Right lobe of liver (tissue), 6 donors: ENCODE data around the gene LPCAT4. TPM values are rescaled to one million over a fixed set of nuclear protein-coding genes. Genes with fewer than 3 reads are reported as not detected.
"Not testable (repeated sequence)": the region's sequence is repeated elsewhere in the genome, so short reads cannot be mapped to it uniquely, and the experiment has no call there.

Experiments
- ATAC-seq, 4 donors: fragments of 200-7000 bp; cut with Tn5 transposase; one replicate each; pipeline ENCODE4 v1.9.1; 2020; ENCODE audit warnings: mild to moderate bottlenecking in 4 of 4, moderate library complexity in 4 of 4
- DNase-seq, 3 donors: peaks; one replicate each; pipeline ENCODE4 v3.0.0-alpha.2; 2020
- H3K27ac ChIP-seq, 3 donors: fragments of 200-600 bp; one replicate each; pipeline ENCODE4 v1.8.0; 2022
- H3K27me3 ChIP-seq, 2 donors: fragments of 200-600 bp; one replicate each; pipeline ENCODE4 v1.8.0; 2022
- H3K36me3 ChIP-seq, 4 donors: fragments of 200-600 bp; sonication (generic) in 1 of 4; one replicate each; pipeline versions ENCODE4 v1.5.1 to v1.8.0; 2017 to 2022; ENCODE audit warnings: control low read depth in 1 of 4
- H3K4me1 ChIP-seq, 4 donors: fragments of 200-600 bp; sonication (generic) in 1 of 4; one replicate each; pipeline versions ENCODE4 v1.5.1 to v1.8.0; 2017 to 2022; ENCODE audit warnings: control low read depth in 1 of 4
- H3K4me3 ChIP-seq, 3 donors: fragments of 200-600 bp; one replicate each; pipeline ENCODE4 v1.8.0; 2022
- H3K9me3 ChIP-seq, 4 donors: fragments of 200-600 bp; sonication (generic) in 1 of 4; one replicate each; pipeline versions ENCODE4 v1.5.1 to v1.8.0; 2017 to 2022; ENCODE audit warnings: control low read depth in 1 of 4
- CTCF ChIP-seq, 4 donors: fragments of 200-600 bp in 3 of 4; fragments of 450-650 bp in 1 of 4; IDR thresholded peaks; one replicate each; pipeline versions ENCODE4 v1.5.1 to v1.8.0; 2016 to 2022; ENCODE audit warnings: antibody characterized with exemption in 4 of 4, mild to moderate bottlenecking in 2 of 4
- POLR2A ChIP-seq: fragments of 450-650 bp; IDR thresholded peaks from one replicate; pipeline ENCODE4 v1.6.1; 2017; ENCODE audit warnings: antibody characterized with exemption, mild to moderate bottlenecking
- WGBS: methylation state at CpG from one replicate; pipeline ENCODE4 v1.1.6; 2018; ENCODE audit warnings: low coverage, low lambda C conversion rate; ENCODE audit not compliant: insufficient coverage; ENCODE audit errors: missing lambda C conversion rate; 5-methylcytosine and 5-hydroxymethylcytosine counted together
- intact Hi-C, 2 donors: fragments of 100-400 bp; cut with DNase I; formaldehyde crosslinking; loops; one replicate each; pipeline versions ENCODE4 v1.11.2 to v1.14.1; 2022
- total RNA-seq, 6 experiments: library from RNA; depleted of rRNA in 2 of 6; stranded (reverse); fragments of >200 nt in 2 of 6; fragmentation: NEBNext Ultra II Directional in 3 of 6; extraction: Animal tissue kit (Norgen Biotek cat#: 25700) in 3 of 6; gene quantifications; one replicate each; pipeline versions ENCODE4 v1.1.0 to v1.2.4, GENCODE V29; 2016 to 2023
- donor health status: DM: no; HTN: yes; CAD: no.
- donor health status: DM: no; HTN: no; CAD: no.
- donor health status: DM: no; HTN: no; CAD: no.
- donor health status: DM: no; HTN: yes; CAD: no.
- donor health status: DM: no; HTN: yes; CAD: no.

The LPCAT4 gene
- total RNA-seq, 6 experiments from 2014 or later: 3.2 to 6.7 (median 4.5) TPM

GRCh38 chr15:34380491-34380890 is 13.5 kb upstream of the LPCAT4 start:
- H3K27ac ChIP-seq, H3K4me3 ChIP-seq, H3K9me3 ChIP-seq, intact Hi-C loops, ATAC-seq, H3K27me3 ChIP-seq, H3K36me3 ChIP-seq, DNase-seq, H3K4me1 ChIP-seq: not testable (repeated sequence)
- WGBS: 83% methylated on average over 3 of the region's 4 CpGs

- DNase-seq: no peak
- Histone ChIP-seq H3K27me3 (no peaks in the 10 kb centered on the region), H3K27ac (no peak overlapping the region), H3K4me3 (no peak overlapping the region), H3K4me1 (no peaks in the 10 kb centered on the region), H3K9me3 (no peaks in the 10 kb centered on the region), H3K36me3 (no peaks in the 10 kb centered on the region)
- TF ChIP-seq POLR2A (no peak), CTCF (IDR thresholded peaks at IDR 0.05) (no peak)
- 93% methylated on average over 2 of the region's 2 CpGs for WGBS
- ATAC-seq: no peak
- intact Hi-C loops: no loop called here
Observed at GRCh38 chr15:34376856-34377255, 9.9 kb upstream of the LPCAT4 start.

- H3K4me1 ChIP-seq, H3K4me3 ChIP-seq, H3K27me3 ChIP-seq, H3K9me3 ChIP-seq, ATAC-seq, intact Hi-C loops, H3K36me3 ChIP-seq, H3K27ac ChIP-seq: not testable (repeated sequence)
- 100% methylated on average over 1 of the region's 2 CpGs for whole genome bisulfite sequencing
- peak in 1 of 3 donors; percentile 10 for DNase-seq
Observed at GRCh38 chr15:34375541-34375940, 8.5 kb upstream of the LPCAT4 start.

- ATAC-seq: no peak
- Histone ChIP-seq H3K36me3 (no peaks in the 10 kb centered on the region), H3K27me3 (no peaks in the 10 kb centered on the region), H3K9me3 (no peaks in the 10 kb centered on the region), H3K4me3 (no peak overlapping the region), H3K4me1 (no peaks in the 10 kb centered on the region), H3K27ac (no peak overlapping the region)
- intact Hi-C loops: no loop called here
- no peak for DNase-seq
- TF ChIP-seq CTCF (IDR thresholded peaks at IDR 0.05) (no peak), POLR2A (no peak)
- 46% methylated on average over 2 of the region's 2 CpGs for WGBS
Observed at GRCh38 chr15:34374816-34375215, 7.8 kb upstream of the LPCAT4 start.

GRCh38 chr15:34373951-34374350 is 7.0 kb upstream of the LPCAT4 start:
- Histone ChIP-seq H3K4me3 (no peak overlapping the region), H3K36me3 (no peaks in the 10 kb centered on the region), H3K27ac (no peak overlapping the region), H3K27me3 (no peaks in the 10 kb centered on the region), H3K4me1 (no peaks in the 10 kb centered on the region), H3K9me3 (no peaks in the 10 kb centered on the region)
- ATAC-seq (no peak), DNase-seq (no peak)
- intact Hi-C loops: no loop called here
- no peak for TF ChIP-seq CTCF (IDR thresholded peaks at IDR 0.05)
- no peak for TF ChIP-seq POLR2A
- WGBS: no CpG with 5 or more reads among the region's 8 CpGs

- 46% methylated on average over 2 of the region's 2 CpGs for WGBS
- no peaks in the 10 kb centered on the region for H3K36me3 ChIP-seq
- no peak for DNase-seq
- H3K4me1 ChIP-seq: peaks cover 0 to 6% (median 0%) of the 10 kb centered on the region in 4 donors
- no peak overlapping the region for H3K4me3 ChIP-seq
- no peaks in the 10 kb centered on the region for H3K27me3 ChIP-seq
- H3K9me3 ChIP-seq: no peaks in the 10 kb centered on the region
- ATAC-seq: no peak
- H3K27ac ChIP-seq: no peak overlapping the region
- intact Hi-C loops: no loop called here
- TF ChIP-seq POLR2A (no peak), CTCF (IDR thresholded peaks at IDR 0.05) (no peak)
Observed at GRCh38 chr15:34370643-34371042, 3.6 kb upstream of the LPCAT4 start.
